H9 (cell line): Measurements from ENCODE around the gene NLRP13. TPM values are rescaled to one million over a fixed set of nuclear protein-coding genes. Genes with fewer than 3 reads are reported as not detected.

Source experiments
- DNase-seq: peaks from one replicate; pipeline ENCODE4 v3.0.0-alpha.2; 2017
- H2AFZ ChIP-seq: one replicate; pipeline ENCODE4 v1.6.1; 2013; ENCODE audit warnings: mild to moderate bottlenecking, low read length, control low read depth, moderate library complexity
- H2AK5ac ChIP-seq: 2 replicates; pipeline ENCODE4 v1.6.1; 2013; ENCODE audit warnings: low read length, control low read depth, mixed read lengths; ENCODE audit not compliant: insufficient read length
- H2BK120ac ChIP-seq: one replicate; pipeline ENCODE4 v1.6.1; 2013; ENCODE audit warnings: low read depth, mild to moderate bottlenecking, low read length, control low read depth, inconsistent platforms; ENCODE audit not compliant: poor library complexity, severe bottlenecking
- H2BK12ac ChIP-seq: 2 replicates; pipeline ENCODE4 v1.6.1; 2013; ENCODE audit warnings: low read length, control low read depth, mixed read lengths, low read depth; ENCODE audit not compliant: insufficient read length
- H2BK15ac ChIP-seq: 2 replicates; pipeline ENCODE4 v1.6.1; 2013; ENCODE audit warnings: low read depth, low read length, control low read depth
- H2BK20ac ChIP-seq: one replicate; pipeline ENCODE4 v1.6.1; 2013; ENCODE audit warnings: low read depth, mild to moderate bottlenecking, low read length, control low read depth, inconsistent platforms; ENCODE audit not compliant: poor library complexity, severe bottlenecking
- H2BK5ac ChIP-seq: 2 replicates; pipeline ENCODE4 v1.6.1; 2013; ENCODE audit warnings: low read length, control low read depth, mixed read lengths; ENCODE audit not compliant: insufficient read length
- H3K14ac ChIP-seq: 2 replicates; pipeline ENCODE4 v1.6.1; 2013; ENCODE audit warnings: low read length, control low read depth; ENCODE audit not compliant: insufficient read depth
- H3K18ac ChIP-seq: 2 replicates; pipeline ENCODE4 v1.6.1; 2013; ENCODE audit warnings: low read depth, mild to moderate bottlenecking, mixed read lengths, low read length, control low read depth; ENCODE audit not compliant: insufficient read length
- H3K23ac ChIP-seq: 2 replicates; pipeline ENCODE4 v1.6.1; 2013; ENCODE audit warnings: low read length, control low read depth, mixed read lengths, low read depth; ENCODE audit not compliant: insufficient read length
- H3K23me2 ChIP-seq: 2 replicates; pipeline ENCODE4 v1.6.1; 2013; ENCODE audit warnings: low read depth, mild to moderate bottlenecking, mixed read lengths, low read length, control low read depth; ENCODE audit not compliant: insufficient read length, poor library complexity, severe bottlenecking
- H3K27ac ChIP-seq: 2 replicates; pipeline ENCODE4 v1.5.1; 2013; ENCODE audit warnings: low read length, control low read depth, mixed read lengths, low read depth; ENCODE audit not compliant: insufficient read length
- H3K27me3 ChIP-seq: 2 replicates; pipeline ENCODE4 v1.6.1; 2013; ENCODE audit warnings: low read length, control low read depth, inconsistent platforms; ENCODE audit not compliant: insufficient read depth
- H3K4ac ChIP-seq: 2 replicates; pipeline ENCODE4 v1.6.1; 2013; ENCODE audit warnings: low read depth, mild to moderate bottlenecking, control low read depth, inconsistent platforms, low read length, moderate library complexity
- H3K4me1 ChIP-seq: 2 replicates; pipeline ENCODE4 v1.6.1; 2013; ENCODE audit warnings: low read length, control low read depth, inconsistent platforms; ENCODE audit not compliant: insufficient read depth
- H3K4me2 ChIP-seq: 2 replicates; pipeline ENCODE4 v1.6.1; 2013; ENCODE audit warnings: low read length, control low read depth, mixed read lengths; ENCODE audit not compliant: insufficient read length, insufficient read depth
- H3K56ac ChIP-seq: 2 replicates; pipeline ENCODE4 v1.6.1; 2013; ENCODE audit warnings: low read depth, mild to moderate bottlenecking, mixed read lengths, low read length, control low read depth; ENCODE audit not compliant: insufficient read length
- H3K79me1 ChIP-seq: 2 replicates; pipeline ENCODE4 v1.6.1; 2013; ENCODE audit warnings: low read depth, mild to moderate bottlenecking, moderate library complexity, low read length, control low read depth, inconsistent platforms; ENCODE audit not compliant: insufficient read depth, poor library complexity, severe bottlenecking
- H3K79me2 ChIP-seq: 2 replicates; pipeline ENCODE4 v1.6.1; 2013; ENCODE audit warnings: low read length, control low read depth, inconsistent platforms; ENCODE audit not compliant: insufficient read depth
- H3K9ac ChIP-seq: 2 replicates; pipeline ENCODE4 v1.6.1; 2013; ENCODE audit warnings: low read length, control low read depth, mixed read lengths; ENCODE audit not compliant: insufficient read length; ENCODE audit errors: extremely low read depth
- H3K9me3 ChIP-seq: one replicate; pipeline ENCODE4 v1.6.1; 2013; ENCODE audit warnings: low read depth, low read length, inconsistent platforms; ENCODE audit not compliant: control insufficient read depth
- H3T11ph ChIP-seq: one replicate; pipeline ENCODE4 v1.6.1; 2013; ENCODE audit warnings: mild to moderate bottlenecking, low read length, control low read depth, inconsistent platforms
- H4K20me1 ChIP-seq: one replicate; pipeline ENCODE4 v1.6.1; 2013; ENCODE audit not compliant: control insufficient read depth, insufficient read length, insufficient read depth
- H4K5ac ChIP-seq: 2 replicates; pipeline ENCODE4 v1.6.1; 2013; ENCODE audit warnings: low read depth, mild to moderate bottlenecking, mixed read lengths, low read length, control low read depth; ENCODE audit not compliant: insufficient read length
- H4K8ac ChIP-seq: replicated peaks from 2 replicates; pipeline ENCODE4 v1.6.1; 2013; ENCODE audit warnings: low read length, control low read depth, mixed read lengths, low read depth; ENCODE audit not compliant: insufficient read length
- H4K91ac ChIP-seq: 2 replicates; pipeline ENCODE4 v1.6.1; 2013; ENCODE audit warnings: low read depth, mild to moderate bottlenecking, moderate library complexity, mixed read lengths, low read length, control low read depth; ENCODE audit not compliant: insufficient read length
- H3K27ac Mint-ChIP-seq, 3 experiments: 2 replicates in 2 of 3; 3 replicates in 1 of 3; pipeline ENCODE4 v1.8.0; 2020 to 2021; ENCODE audit warnings: mixed read lengths in 3 of 3, mild to moderate bottlenecking in 1 of 3, moderate library complexity in 1 of 3
- H3K27me3 Mint-ChIP-seq: 2 replicates; pipeline ENCODE4 v1.8.0; 2021; ENCODE audit warnings: low read depth, mild to moderate bottlenecking, moderate library complexity, mixed read lengths
- H3K36me3 Mint-ChIP-seq, 3 experiments: 2 replicates in 2 of 3; 3 replicates in 1 of 3; pipeline ENCODE4 v1.8.0; 2020 to 2021; ENCODE audit warnings: low read depth in 3 of 3, mixed read lengths in 3 of 3; ENCODE audit not compliant: insufficient read depth in 1 of 3
- H3K4me1 Mint-ChIP-seq, 2 experiments: 2 replicates each; pipeline ENCODE4 v1.8.0; 2020; ENCODE audit warnings: mixed read lengths in 2 of 2
- H3K4me3 Mint-ChIP-seq, 2 experiments: 2 replicates in 1 of 2; 3 replicates in 1 of 2; pipeline ENCODE4 v1.8.0; 2020 to 2021; ENCODE audit warnings: mild to moderate bottlenecking in 2 of 2, mixed read lengths in 2 of 2, moderate library complexity in 1 of 2
- H3K9me3 Mint-ChIP-seq, 2 experiments: 2 replicates in 1 of 2; 3 replicates in 1 of 2; pipeline ENCODE4 v1.8.0; 2020; ENCODE audit warnings: mild to moderate bottlenecking in 2 of 2, mixed read lengths in 2 of 2, moderate library complexity in 1 of 2
- WGBS: extraction: QIAGEN DNeasy Blood & Tissue Kit; methylation state at CpG from one replicate; pipeline ENCODE4 v1.1.7; 2013; ENCODE audit warnings: missing lambda C conversion rate, low lambda C conversion rate, mixed read lengths; ENCODE audit not compliant: insufficient read length; ENCODE audit errors: extremely low coverage; 5-methylcytosine and 5-hydroxymethylcytosine counted together
- total RNA-seq: library from RNA; stranded (reverse); gene quantifications from 2 replicates; pipeline ENCODE4 v1.2.1, GENCODE V29; 2021
- TF ChIP-seq, protein P1 (sequence below): fragments of 200-600 bp; sonication (generic); conservative IDR thresholded peaks from 3 replicates; pipeline ENCODE4 v1.8.0; 2021; ENCODE audit warnings: antibody characterized with exemption, mild to moderate bottlenecking

Gene NLRP13
- total RNA-seq, 1 experiment from 2014 or later: not detected

DNA sequence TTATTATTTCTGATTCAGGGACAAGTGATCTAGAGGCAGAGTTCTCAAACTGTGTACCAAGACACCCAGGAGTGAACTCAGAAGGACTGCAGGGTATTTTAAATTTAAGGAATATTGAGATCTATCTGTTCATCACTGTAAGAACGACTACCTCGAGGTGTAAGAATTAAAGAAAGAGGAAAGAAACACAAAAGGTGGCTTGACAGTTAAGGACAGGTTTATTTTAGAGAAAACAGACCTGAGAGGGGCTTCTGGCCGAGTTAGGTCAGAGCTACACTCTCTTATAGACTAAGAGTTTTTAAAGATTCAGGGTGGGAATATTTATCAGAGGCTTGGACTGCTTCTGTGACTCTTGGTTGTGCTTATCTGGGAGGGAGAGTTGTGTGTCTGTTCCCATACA lies 41.8 kb upstream of the NLRP13 start:
- Histone ChIP-seq H3K27me3 (no peaks in the 10 kb centered on the region), H3K56ac (no peak overlapping the region), H3K27ac (no peak overlapping the region), H2BK12ac (no peak overlapping the region), H3K4me2 (no peak overlapping the region), H2BK120ac (no peak overlapping the region), H2BK15ac (no peak overlapping the region), H3K4me1 (no peaks in the 10 kb centered on the region), H3K9me3 (peaks cover 68% of the 10 kb centered on the region), H4K5ac (no peak overlapping the region), H3K23ac (no peak overlapping the region), H4K8ac (no peak overlapping the region), H3K79me2 (no peaks in the 10 kb centered on the region), H2BK20ac (no peak overlapping the region), H3T11ph (no peak overlapping the region), H3K9ac (no peak overlapping the region), H2BK5ac (no peak overlapping the region), H3K79me1 (no peaks in the 10 kb centered on the region), H2AK5ac (no peak overlapping the region), H3K18ac (no peak overlapping the region), H4K20me1 (no peaks in the 10 kb centered on the region), H2AFZ (no peak overlapping the region), H3K14ac (no peak overlapping the region), H4K91ac (no peak overlapping the region), H3K4ac (no peak overlapping the region), H3K23me2 (no peaks in the 10 kb centered on the region)
- no CpG with 5 or more reads among the region's 3 CpGs for whole genome bisulfite sequencing
- Mint-ChIP-seq H3K36me3 (peaks cover 7 to 36% (median 10%) of the 10 kb centered on the region in 3 experiments; a peak in 5 of 7 replicates), H3K4me1 (no peaks in the 10 kb centered on the region), H3K4me3 (no peak overlapping the region), H3K27ac (no peak overlapping the region), H3K27me3 (no peaks in the 10 kb centered on the region), H3K9me3 (peaks cover 83 to 88% of the 10 kb centered on the region in 2 experiments)
- DNase-seq: no peak
- TF ChIP-seq, protein P1, sequence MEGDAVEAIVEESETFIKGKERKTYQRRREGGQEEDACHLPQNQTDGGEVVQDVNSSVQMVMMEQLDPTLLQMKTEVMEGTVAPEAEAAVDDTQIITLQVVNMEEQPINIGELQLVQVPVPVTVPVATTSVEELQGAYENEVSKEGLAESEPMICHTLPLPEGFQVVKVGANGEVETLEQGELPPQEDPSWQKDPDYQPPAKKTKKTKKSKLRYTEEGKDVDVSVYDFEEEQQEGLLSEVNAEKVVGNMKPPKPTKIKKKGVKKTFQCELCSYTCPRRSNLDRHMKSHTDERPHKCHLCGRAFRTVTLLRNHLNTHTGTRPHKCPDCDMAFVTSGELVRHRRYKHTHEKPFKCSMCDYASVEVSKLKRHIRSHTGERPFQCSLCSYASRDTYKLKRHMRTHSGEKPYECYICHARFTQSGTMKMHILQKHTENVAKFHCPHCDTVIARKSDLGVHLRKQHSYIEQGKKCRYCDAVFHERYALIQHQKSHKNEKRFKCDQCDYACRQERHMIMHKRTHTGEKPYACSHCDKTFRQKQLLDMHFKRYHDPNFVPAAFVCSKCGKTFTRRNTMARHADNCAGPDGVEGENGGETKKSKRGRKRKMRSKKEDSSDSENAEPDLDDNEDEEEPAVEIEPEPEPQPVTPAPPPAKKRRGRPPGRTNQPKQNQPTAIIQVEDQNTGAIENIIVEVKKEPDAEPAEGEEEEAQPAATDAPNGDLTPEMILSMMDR: no peak
